Measurements from ENCODE around the gene STK10. TPM values are rescaled to one million over a fixed set of nuclear protein-coding genes. Genes with fewer than 3 reads are reported as not detected.
A peak's percentile ranks its signal among the peaks of the same experiment; 100 is the strongest.

Gene STK10
- total RNA-seq, 2 donors from 2014 or later = 16.1 to 23.2 TPM

GRCh38 chr5:172187118-172188032 is 649 bp downstream of the STK10 start:
- no peaks in the 10 kb centered on the region for H3K36me3 ChIP-seq
- TF ChIP-seq CTCF (IDR thresholded peaks at IDR 0.05) = no peak
- peak; percentile 83 for DNase-seq
- no peaks in the 10 kb centered on the region for H3K4me1 ChIP-seq
- H3K27ac ChIP-seq = peak overlapping the region; percentile 95
- intact Hi-C loops (cut with DNase I) = loop anchor here (2.0 to 5.0 kb wide), 2 partner anchors 81 to 95 kb away; partner anchors contain the start of gene UBTD2
- H3K4me3 ChIP-seq = peak overlapping the region; percentile 97
- H3K9ac ChIP-seq (ENCODE audit: low read depth in 2 of 2, low read length in 2 of 2) = peak overlapping the region; percentile 86 to 99
- H3K27me3 ChIP-seq = no peaks in the 10 kb centered on the region
- H3K9me3 ChIP-seq = no peaks in the 10 kb centered on the region

- TF ChIP-seq CTCF (IDR thresholded peaks at IDR 0.05) = no peak
- Histone ChIP-seq H3K4me3 (peak overlapping the region; percentile 97), H3K36me3 (no peaks in the 10 kb centered on the region), H3K27me3 (no peaks in the 10 kb centered on the region), H3K9me3 (no peaks in the 10 kb centered on the region), H3K27ac (peak overlapping the region; percentile 95), H3K9ac (ENCODE audit: low read depth in 2 of 2, low read length in 2 of 2) (peak overlapping the region; percentile 35 to 86), H3K4me1 (no peaks in the 10 kb centered on the region)
- intact Hi-C loops (cut with DNase I) = loop anchor here (5.0 kb wide), 1 partner anchor 96 kb away; the partner anchor contains the start of gene UBTD2
- DNase-seq = no peak
These were observed 1.8 kb downstream of the STK10 start for GRCh38 chr5:172186114-172186695.

- Histone ChIP-seq H3K4me1 (no peaks in the 10 kb centered on the region), H3K27ac (peak overlapping the region; percentile 95), H3K4me3 (peak overlapping the region; percentile 97), H3K9ac (ENCODE audit: low read depth in 2 of 2, low read length in 2 of 2) (no peak overlapping the region), H3K27me3 (no peaks in the 10 kb centered on the region), H3K36me3 (no peaks in the 10 kb centered on the region), H3K9me3 (no peaks in the 10 kb centered on the region)
- DNase-seq = no peak
- no peak for TF ChIP-seq CTCF (IDR thresholded peaks at IDR 0.05)
- intact Hi-C loops (cut with DNase I) = loop anchor here (5.0 kb wide), 1 partner anchor 97 kb away; the partner anchor contains the start of gene UBTD2
These were observed 2.9 kb downstream of the STK10 start for GRCh38 chr5:172185096-172185461.

- Histone ChIP-seq H3K9ac (ENCODE audit: low read depth in 2 of 2, low read length in 2 of 2) (no peak overlapping the region), H3K4me3 (no peak overlapping the region), H3K4me1 (no peaks in the 10 kb centered on the region)
These were observed 4.1 kb downstream of the STK10 start for GRCh38 chr5:172183881-172184280.

More at GRCh38 chr5:172183881-172184280, 4.1 kb downstream of the STK10 start:
- no peaks in the 10 kb centered on the region for H3K36me3 ChIP-seq
- no peak overlapping the region for H3K27ac ChIP-seq
- no peaks in the 10 kb centered on the region for H3K27me3 ChIP-seq
- intact Hi-C loops (cut with DNase I) = no loop called here
- no peak for DNase-seq
- no peaks in the 10 kb centered on the region for H3K9me3 ChIP-seq
- no peak for TF ChIP-seq CTCF (IDR thresholded peaks at IDR 0.05)

All from colonic mucosa (tissue), 4 donors.